Glutamatergic neuron (in vitro differentiated cells): ENCODE measurements around the gene OR4F6. TPM values are rescaled to one million over a fixed set of nuclear protein-coding genes. Genes with fewer than 3 reads are reported as not detected.

ENCODE experiments used
- DNase-seq: peaks from one replicate; pipeline ENCODE4 v3.0.0; 2022
- H3K27ac Mint-ChIP-seq: one replicate; pipeline ENCODE4 v1.8.0; 2020; ENCODE audit warnings: mild to moderate bottlenecking, mixed read lengths, inconsistent platforms; ENCODE audit not compliant: unreplicated experiment
- H3K27me3 Mint-ChIP-seq: one replicate; pipeline ENCODE4 v1.8.0; 2020; ENCODE audit warnings: mild to moderate bottlenecking, moderate library complexity, mixed read lengths, inconsistent platforms; ENCODE audit not compliant: unreplicated experiment
- H3K36me3 Mint-ChIP-seq: one replicate; pipeline ENCODE4 v1.8.0; 2020; ENCODE audit warnings: mild to moderate bottlenecking, mixed read lengths, inconsistent platforms; ENCODE audit not compliant: unreplicated experiment
- H3K4me1 Mint-ChIP-seq: one replicate; pipeline ENCODE4 v1.8.0; 2020; ENCODE audit warnings: mild to moderate bottlenecking, low read depth, mixed read lengths, inconsistent platforms; ENCODE audit not compliant: unreplicated experiment
- H3K4me3 Mint-ChIP-seq: one replicate; pipeline ENCODE4 v1.8.0; 2020; ENCODE audit warnings: mild to moderate bottlenecking, mixed read lengths, inconsistent platforms; ENCODE audit not compliant: unreplicated experiment
- H3K9me3 Mint-ChIP-seq: one replicate; pipeline ENCODE4 v1.8.0; 2020; ENCODE audit warnings: mild to moderate bottlenecking, moderate library complexity, mixed read lengths, inconsistent platforms; ENCODE audit not compliant: unreplicated experiment
- CTCF ChIP-seq: fragments of 200-600 bp; sonication (generic); IDR thresholded peaks from one replicate; pipeline ENCODE4 v1.5.0; 2021; ENCODE audit not compliant: partially characterized antibody, unreplicated experiment
- total RNA-seq: library from RNA; stranded (reverse); fragmentation: NEBNext Ultra II Directional; extraction: Animal tissue kit (Norgen Biotek cat#: 25700); gene quantifications from one replicate; pipeline ENCODE4 v1.2.1, GENCODE V29; 2021; ENCODE audit not compliant: unreplicated experiment

The OR4F6 gene
- total RNA-seq, 1 donor from 2014 or later: not detected

- no peak overlapping the region for H3K27ac Mint-ChIP-seq
- no peaks in the 10 kb centered on the region for H3K9me3 Mint-ChIP-seq
- TF ChIP-seq CTCF: no peak
Measured at GRCh38 chr15:101852356-101852755, 49.0 kb downstream of the OR4F6 start.

More at GRCh38 chr15:101852356-101852755, 49.0 kb downstream of the OR4F6 start:
- H3K36me3 Mint-ChIP-seq: no peaks in the 10 kb centered on the region
- no peaks in the 10 kb centered on the region for H3K4me1 Mint-ChIP-seq
- peaks cover 2% of the 10 kb centered on the region for H3K27me3 Mint-ChIP-seq
- DNase-seq: no peak
- H3K4me3 Mint-ChIP-seq: no peak overlapping the region

Other genes with a start within 250 kb of the OR4F6 start
- gene TM2D3, start 151.1 kb upstream of the OR4F6 start, total RNA-seq: 58.6 TPM
- gene TARS3, start 79.0 kb upstream of the OR4F6 start, total RNA-seq: 40.1 TPM
- gene OR4F15, start 8.7 kb downstream of the OR4F6 start, total RNA-seq: not detected